ENCODE results near the gene PLIN4.
A peak's percentile ranks its signal among the peaks of the same experiment; 100 is the strongest.

- peak in 4 of 6 experiments; percentile 1 to 48 (median 32) for TF ChIP-seq CTCF (IDR thresholded peaks at IDR 0.05)
- peak in 1 of 2 donors; percentile 29 for TF ChIP-seq POLR2A (IDR thresholded peaks at IDR 0.05)
Measured at GRCh38 chr19:4455719-4456475, 62.4 kb downstream of the PLIN4 start.
